HEK293T (cell line): Measurements from ENCODE around the gene APOBEC3H.

Experiments used
- ARNT ChIP-seq: fragments of 450-650 bp; IDR thresholded peaks from 2 replicates; pipeline ENCODE4 v1.6.1; 2017; ENCODE audit warnings: mild to moderate bottlenecking
- BHLHE40 ChIP-seq: fragments of 450-650 bp; IDR thresholded peaks from 2 replicates; pipeline ENCODE4 v1.6.1; 2016; ENCODE audit warnings: mild to moderate bottlenecking, moderate library complexity, borderline replicate concordance
- CTBP1 ChIP-seq: fragments of 450-650 bp; IDR thresholded peaks from 2 replicates; pipeline ENCODE4 v1.6.1; 2016; ENCODE audit warnings: borderline replicate concordance
- FOXA1 ChIP-seq: fragments of 450-650 bp; IDR thresholded peaks from 2 replicates; pipeline ENCODE4 v1.6.1; 2016; ENCODE audit warnings: mild to moderate bottlenecking
- FOXK2 ChIP-seq: fragments of 450-650 bp; IDR thresholded peaks from 2 replicates; pipeline ENCODE4 v1.6.1; 2016; ENCODE audit warnings: mild to moderate bottlenecking
- NFRKB ChIP-seq: fragments of 450-650 bp; IDR thresholded peaks from 2 replicates; pipeline ENCODE4 v1.6.1; 2016; ENCODE audit warnings: mild to moderate bottlenecking, moderate library complexity
- SP1 ChIP-seq: fragments of 450-650 bp; IDR thresholded peaks from 2 replicates; pipeline ENCODE4 v1.6.1; 2017
- SUZ12 ChIP-seq: fragments of 450-650 bp; IDR thresholded peaks from 2 replicates; pipeline ENCODE4 v1.6.1; 2016; ENCODE audit warnings: mild to moderate bottlenecking
- ZNF384 ChIP-seq: fragments of 450-650 bp; IDR thresholded peaks from 2 replicates; pipeline ENCODE4 v1.6.1; 2016

- TF ChIP-seq SP1 (no peak), NFRKB (no peak), CTBP1 (no peak), ARNT (no peak), FOXK2 (no peak), FOXA1 (no peak), BHLHE40 (no peak), ZNF384 (no peak), SUZ12 (no peak)
Observed at GRCh38 chr22:39135092-39135896, 38.2 kb downstream of the APOBEC3H start.
